GM12872 (cell line): ENCODE data around the gene MAPK8.

Experiments used
- TF ChIP-seq, protein P1 (sequence below): IDR thresholded peaks from 3 replicates; pipeline ENCODE4 v1.5.1; 2011; ENCODE audit warnings: low read depth, mild to moderate bottlenecking, low read length, moderate library complexity; ENCODE audit not compliant: insufficient read depth

The MAPK8 gene

DNA sequence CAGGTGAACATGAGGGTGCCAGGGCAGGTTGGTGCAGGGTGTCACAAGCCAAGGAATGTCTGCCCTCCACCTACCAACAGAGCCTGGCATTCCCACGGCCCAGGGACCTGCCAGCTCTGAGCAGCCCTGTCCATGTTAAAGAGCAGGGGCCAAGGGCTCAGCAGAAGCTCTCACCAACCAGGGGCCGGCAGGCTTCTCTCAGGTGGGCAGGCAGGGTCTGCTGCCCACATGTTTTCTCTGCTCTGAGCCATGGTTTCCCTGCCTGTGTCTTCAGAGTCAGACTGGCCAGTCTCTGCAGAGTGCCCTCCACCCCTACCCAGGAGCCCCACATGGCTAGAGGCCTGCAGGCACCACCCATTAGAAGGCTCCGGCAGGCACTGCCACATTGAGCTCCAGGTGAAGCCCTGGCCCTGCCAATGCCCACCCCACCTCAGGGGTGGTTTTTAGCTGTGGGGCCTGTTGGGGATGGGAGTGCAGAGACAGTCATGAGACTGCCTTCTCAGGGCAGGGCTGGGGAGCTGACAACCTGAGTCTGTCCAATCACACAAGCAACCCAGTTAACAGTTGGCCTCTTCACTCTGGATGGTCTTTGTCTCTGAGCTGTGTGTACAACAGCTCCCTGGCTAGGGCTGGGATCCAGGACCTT, 162.5 kb downstream of the MAPK8 start:
- TF ChIP-seq, protein P1, sequence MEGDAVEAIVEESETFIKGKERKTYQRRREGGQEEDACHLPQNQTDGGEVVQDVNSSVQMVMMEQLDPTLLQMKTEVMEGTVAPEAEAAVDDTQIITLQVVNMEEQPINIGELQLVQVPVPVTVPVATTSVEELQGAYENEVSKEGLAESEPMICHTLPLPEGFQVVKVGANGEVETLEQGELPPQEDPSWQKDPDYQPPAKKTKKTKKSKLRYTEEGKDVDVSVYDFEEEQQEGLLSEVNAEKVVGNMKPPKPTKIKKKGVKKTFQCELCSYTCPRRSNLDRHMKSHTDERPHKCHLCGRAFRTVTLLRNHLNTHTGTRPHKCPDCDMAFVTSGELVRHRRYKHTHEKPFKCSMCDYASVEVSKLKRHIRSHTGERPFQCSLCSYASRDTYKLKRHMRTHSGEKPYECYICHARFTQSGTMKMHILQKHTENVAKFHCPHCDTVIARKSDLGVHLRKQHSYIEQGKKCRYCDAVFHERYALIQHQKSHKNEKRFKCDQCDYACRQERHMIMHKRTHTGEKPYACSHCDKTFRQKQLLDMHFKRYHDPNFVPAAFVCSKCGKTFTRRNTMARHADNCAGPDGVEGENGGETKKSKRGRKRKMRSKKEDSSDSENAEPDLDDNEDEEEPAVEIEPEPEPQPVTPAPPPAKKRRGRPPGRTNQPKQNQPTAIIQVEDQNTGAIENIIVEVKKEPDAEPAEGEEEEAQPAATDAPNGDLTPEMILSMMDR: no peak

DNA sequence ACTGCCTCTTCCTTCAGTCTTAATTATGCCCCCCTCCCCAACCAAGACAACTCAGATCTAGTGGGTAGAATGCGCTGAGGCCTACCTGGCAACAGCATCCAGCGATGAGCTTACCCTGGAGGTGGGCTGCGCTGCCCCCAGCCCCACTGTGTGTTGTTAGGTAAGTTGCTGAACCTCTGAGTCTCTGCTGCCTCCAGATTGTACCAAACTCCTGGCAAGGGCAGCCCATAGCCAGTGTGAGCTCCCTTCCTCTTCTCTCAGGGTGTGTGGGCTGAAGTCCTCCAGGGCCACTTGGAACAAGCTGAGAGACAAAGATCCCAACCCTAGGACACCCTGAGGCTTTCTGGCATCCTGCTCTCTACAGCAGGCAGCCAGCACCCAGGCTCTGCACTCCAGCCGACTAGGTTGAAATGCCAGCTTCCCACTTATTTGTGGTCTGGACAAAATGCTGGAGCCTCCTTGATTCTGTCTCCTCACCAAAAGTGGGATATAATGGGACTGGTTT, 163.1 kb downstream of the MAPK8 start:
- TF ChIP-seq, protein P1: no peak

DNA sequence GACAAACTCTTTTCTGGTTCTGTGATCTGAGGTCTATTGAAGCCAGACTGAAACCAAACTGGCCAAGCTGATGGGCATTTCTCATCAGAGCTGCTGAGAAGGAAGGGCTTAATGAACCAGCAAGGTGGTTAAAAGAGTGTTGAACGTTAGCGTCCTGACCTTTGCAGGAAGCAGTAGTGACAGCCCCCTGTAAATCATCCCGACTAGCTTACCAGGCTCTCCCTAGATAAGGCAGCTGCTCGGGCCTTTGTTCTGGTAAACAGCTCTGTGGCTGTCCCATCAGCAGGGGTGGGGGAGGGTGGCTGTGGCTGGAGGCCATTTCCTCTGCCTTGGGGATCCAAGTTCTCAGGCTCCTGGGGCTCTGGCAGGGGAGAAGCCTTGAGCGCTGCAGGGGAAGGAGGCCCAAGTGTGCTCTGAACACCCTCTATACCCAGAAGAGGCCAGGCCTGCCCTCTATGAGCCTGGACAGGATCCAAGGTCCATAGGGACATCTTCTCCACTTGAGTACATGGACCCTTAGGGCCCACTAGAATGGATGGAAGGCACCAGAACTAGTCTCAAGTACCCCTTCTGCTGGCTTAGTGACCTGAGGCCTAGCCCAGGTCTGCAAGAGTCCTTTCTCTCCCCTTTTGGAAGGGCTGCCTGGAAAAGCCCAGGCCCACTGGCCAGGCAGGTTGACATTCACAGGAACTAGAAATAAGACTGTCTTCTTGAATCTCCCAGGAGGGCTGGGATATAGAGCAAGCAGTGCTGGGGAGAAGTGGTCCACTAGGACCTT, 163.8 kb downstream of the MAPK8 start:
- TF ChIP-seq, protein P1: no peak

DNA sequence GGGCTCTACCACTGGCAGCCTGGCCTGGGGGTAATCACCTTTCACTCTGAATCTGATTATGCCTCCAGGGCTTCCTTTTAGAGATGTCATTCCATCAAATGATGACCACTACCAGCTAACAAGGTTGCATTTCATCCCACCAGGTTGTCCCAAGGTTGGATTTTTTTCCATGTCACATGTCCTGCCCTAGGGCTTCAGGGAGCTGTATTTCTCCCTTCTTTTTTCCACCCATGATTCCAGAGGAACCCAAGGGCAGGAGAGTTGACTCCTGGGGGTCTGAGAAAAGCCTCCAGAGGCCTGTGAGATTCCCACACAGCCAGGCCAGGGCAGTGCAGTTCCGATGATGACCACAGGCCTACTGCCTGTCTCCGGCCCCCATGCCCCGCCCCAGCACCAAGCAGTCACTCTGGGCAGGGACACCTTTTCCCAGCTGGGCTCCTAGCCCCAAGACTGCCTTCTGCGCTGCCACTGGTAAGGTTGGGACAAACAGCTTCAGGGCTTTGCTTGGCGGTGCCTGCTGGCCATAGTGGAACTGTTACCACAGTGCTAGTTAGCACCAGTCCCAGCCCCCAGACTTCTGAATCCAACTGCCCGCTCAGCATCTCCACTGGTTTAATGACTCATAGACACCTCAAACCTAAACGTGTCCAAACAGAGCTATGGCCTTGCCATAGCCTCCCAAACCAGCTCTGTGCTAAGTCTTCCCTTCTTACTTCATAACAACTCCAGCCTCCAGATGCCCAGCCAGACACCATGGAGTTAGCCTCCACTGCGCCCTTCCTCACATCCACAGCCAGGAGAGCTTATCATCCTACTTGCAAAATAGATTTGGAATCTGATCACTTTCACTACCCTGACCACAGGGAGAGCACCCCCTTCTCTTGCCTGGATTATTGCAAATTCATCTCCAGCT, 164.7 kb downstream of the MAPK8 start:
- TF ChIP-seq, protein P1: 0 out of 3 replicates have a peak, but pooled peaks have one; percentile 10

DNA sequence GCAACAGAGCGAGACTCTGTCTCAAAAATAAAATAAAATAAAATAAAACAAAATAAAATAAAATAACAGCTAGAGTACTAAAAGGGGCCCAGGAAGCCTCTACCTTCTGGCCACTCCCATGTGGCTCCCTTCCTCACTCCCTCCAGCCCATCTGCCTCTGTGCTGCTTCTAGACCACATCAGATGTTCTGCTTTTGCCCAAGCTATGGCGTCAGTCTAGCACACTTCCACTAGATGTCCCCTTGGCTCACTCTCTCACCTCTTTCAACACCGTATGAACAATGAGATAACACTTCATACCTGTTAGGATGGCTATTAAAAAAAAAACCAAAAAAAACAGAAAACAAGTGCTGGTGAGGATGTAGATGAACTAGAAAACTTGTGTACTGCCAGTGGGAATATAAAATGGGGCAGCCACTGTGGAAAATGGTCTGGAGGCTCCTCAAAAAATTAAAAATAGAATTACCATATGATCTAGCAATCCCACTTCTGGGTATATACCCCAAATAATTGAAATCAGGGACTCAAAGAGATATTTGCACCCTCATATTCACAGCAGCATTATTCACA, 166.1 kb downstream of the MAPK8 start:
- TF ChIP-seq, protein P1: no peak

DNA sequence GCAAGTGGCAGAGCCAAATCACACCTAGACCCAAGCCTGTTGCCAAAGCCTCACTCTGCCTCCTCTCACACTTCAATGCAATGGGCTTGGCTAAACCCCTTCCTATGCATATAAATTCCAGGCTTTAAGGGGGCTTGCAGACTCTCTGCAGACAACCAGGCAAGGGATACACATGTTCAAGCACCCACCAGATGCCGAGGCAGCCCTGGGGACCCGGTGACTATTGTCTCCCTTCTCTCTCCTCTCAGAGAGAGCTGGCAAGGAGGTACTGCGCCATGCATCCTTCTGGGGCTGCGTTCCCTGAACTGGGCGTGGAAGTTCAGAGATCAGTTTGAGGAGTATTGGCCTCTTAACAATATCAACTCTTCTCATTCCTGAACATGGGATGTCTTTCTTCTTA, 167.2 kb downstream of the MAPK8 start:
- TF ChIP-seq, protein P1: no peak

DNA sequence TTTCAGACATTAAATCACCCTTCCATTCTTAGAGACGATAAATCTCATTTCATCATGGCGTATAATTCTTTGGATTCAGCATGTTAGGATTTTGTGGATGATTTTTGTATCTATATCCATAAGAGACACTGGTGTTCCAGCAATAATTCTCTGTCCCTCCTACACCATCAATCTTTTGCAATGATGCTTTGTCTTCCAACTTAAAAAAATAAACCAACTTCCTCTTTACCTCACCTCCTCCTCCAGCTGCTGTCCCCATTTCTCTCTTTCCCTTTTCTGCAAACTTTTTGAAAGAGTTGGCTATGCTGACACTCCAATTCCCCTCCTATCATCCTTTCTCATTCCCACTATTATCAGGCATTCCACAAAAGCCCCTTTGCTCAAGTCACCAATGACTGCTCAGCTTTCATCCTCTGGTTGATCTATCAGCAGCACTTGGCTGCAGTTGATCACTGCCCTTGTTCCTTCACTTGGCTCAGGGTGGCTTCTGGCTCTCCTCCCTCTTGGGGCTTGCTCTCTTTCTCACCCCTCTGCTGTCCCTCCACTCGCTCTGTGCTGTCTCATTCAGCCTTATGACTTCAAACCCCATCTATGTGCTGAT, 168.4 kb downstream of the MAPK8 start:
- TF ChIP-seq, protein P1: no peak
